Adrenal gland (tissue), 12 donors: ENCODE data around the gene FAM89A. TPM values are rescaled to one million over a fixed set of nuclear protein-coding genes. Genes with fewer than 3 reads are reported as not detected.
A peak's percentile ranks its signal among the peaks of the same experiment; 100 is the strongest.

Experiments
- DNase-seq, 7 donors: peaks; one replicate each; pipeline ENCODE4 v3.0.0-alpha.2; 2019 to 2020
- H3K27ac ChIP-seq, 5 donors: fragments of 200-600 bp; sonication (generic) in 4 of 5; 1 replicate in 3 of 5; 2 replicates in 2 of 5; pipeline versions ENCODE4 v1.5.1 to v1.8.0; 2016 to 2020; ENCODE audit warnings: mild to moderate bottlenecking in 1 of 5
- H3K27me3 ChIP-seq: fragments of 200-600 bp; 2 replicates; pipeline ENCODE4 v1.8.0; 2021
- H3K36me3 ChIP-seq, 2 donors: fragments of 200-600 bp; replicated peaks in 1 of 2; 1 replicate in 1 of 2; 2 replicates in 1 of 2; pipeline versions ENCODE4 v1.5.1 to v1.8.0; 2018 to 2022
- H3K4me1 ChIP-seq, 2 donors: fragments of 200-600 bp; replicated peaks in 1 of 2; 1 replicate in 1 of 2; 2 replicates in 1 of 2; pipeline versions ENCODE4 v1.5.1 to v1.8.0; 2018 to 2021
- H3K4me3 ChIP-seq, 4 donors: fragments of 200-600 bp; sonication (generic) in 3 of 4; one replicate each; pipeline ENCODE4 v1.5.1; 2016 to 2018
- H3K9me3 ChIP-seq, 3 donors: fragments of 200-600 bp; sonication (generic) in 1 of 3; replicated peaks in 1 of 3; 1 replicate in 2 of 3; 2 replicates in 1 of 3; pipeline versions ENCODE4 v1.5.1 to v1.8.0; 2016 to 2021
- CTCF ChIP-seq, 6 experiments: fragments of 450-650 bp in 4 of 6; fragments of 200-600 bp in 2 of 6; sonication (generic) in 1 of 6; IDR thresholded peaks; 1 replicate in 5 of 6; 2 replicates in 1 of 6; pipeline versions ENCODE4 v1.5.1 to v1.8.0; 2016 to 2021; ENCODE audit warnings: antibody characterized with exemption in 6 of 6, mild to moderate bottlenecking in 2 of 6, moderate library complexity in 1 of 6
- POLR2A ChIP-seq, 2 donors: fragments of 450-650 bp; IDR thresholded peaks; one replicate each; pipeline ENCODE4 v1.6.1; 2017; ENCODE audit warnings: antibody characterized with exemption in 2 of 2, mild to moderate bottlenecking in 2 of 2, moderate library complexity in 1 of 2
- WGBS, 4 donors: extraction: QIAGEN DNeasy Blood & Tissue Kit in 2 of 4; methylation state at CpG; one replicate each; pipeline versions ENCODE4 v1.1.5 to v1.1.7; 2013 to 2017; 5-methylcytosine and 5-hydroxymethylcytosine counted together
- intact Hi-C, 2 donors: fragments of 100-400 bp; cut with DNase I; formaldehyde crosslinking; loops; one replicate each; pipeline versions ENCODE4 v1.14.1 to v1.15.0; 2022 to 2023
- polyA plus RNA-seq, 3 donors: library from polyadenylated mRNA; stranded (reverse); fragments of 200-250 nt in 2 of 3; fragments of 350-450 nt in 1 of 3; fragmentation: Illumina TruSeq in 1 of 3; extraction: RNeasy Lipid Tissue Mini Kit (QIAGEN cat#74804) in 1 of 3; gene quantifications; one replicate each; pipeline ENCODE4 v1.2.3, GENCODE V29; 2013 to 2014
- total RNA-seq, 9 donors: library from RNA; depleted of rRNA in 4 of 9; stranded (reverse); fragments of >200 nt in 4 of 9; fragments of 120-200 nt in 1 of 9; fragmentation: NEBNext Ultra II Directional in 1 of 9; extraction: Animal tissue kit (Norgen Biotek cat#: 25700) in 1 of 9; gene quantifications; one replicate each; pipeline versions ENCODE4 v1.1.0 to v1.2.4, GENCODE V29; 2013 to 2023
- donor health status: healthy with polysubstance abuse.
- donor health status: Bipolar disorder and iron deficiency.
- donor health status: DM: yes; HTN: yes; CAD: no.
- donor health status: DM: no; HTN: no; CAD: no.
- donor health status: DM: no; HTN: no; CAD: no.
- donor health status: DM: yes; HTN: yes; CAD: no.

FAM89A gene
- total and polyA plus RNA-seq, 12 donors = 11.3 to 59.4 (median 33.0) TPM

GRCh38 chr1:231020139-231020601 lies 19.9 kb downstream of the FAM89A start:
- Histone ChIP-seq H3K36me3 (no peaks in the 10 kb centered on the region), H3K4me1 (no peaks in the 10 kb centered on the region), H3K9me3 (no peaks in the 10 kb centered on the region), H3K27me3 (no peaks in the 10 kb centered on the region), H3K27ac (peak overlapping the region in 1 of 5 donors; percentile 50), H3K4me3 (no peak overlapping the region)
- intact Hi-C loops = no loop called here
- 76 to 85% (median 79%) methylated on average over 11 to 14 of the region's 14 CpGs for WGBS, 4 donors
- no peak for TF ChIP-seq CTCF (IDR thresholded peaks at IDR 0.05)
- TF ChIP-seq POLR2A (IDR thresholded peaks at IDR 0.05) = no peak
- DNase-seq = no peak

GRCh38 chr1:231019711-231020110 lies 20.3 kb downstream of the FAM89A start:
- Histone ChIP-seq H3K27me3 (no peaks in the 10 kb centered on the region), H3K4me3 (no peak overlapping the region), H3K9me3 (no peaks in the 10 kb centered on the region), H3K36me3 (no peaks in the 10 kb centered on the region), H3K4me1 (no peaks in the 10 kb centered on the region), H3K27ac (peak overlapping the region in 1 of 5 donors; percentile 50)
- no peak for TF ChIP-seq POLR2A (IDR thresholded peaks at IDR 0.05)
- TF ChIP-seq CTCF (IDR thresholded peaks at IDR 0.05) = no peak
- intact Hi-C loops = no loop called here
- DNase-seq = no peak
- 86 to 93% (median 91%) methylated on average over 5 to 14 of the region's 14 CpGs for WGBS, 4 donors

GRCh38 chr1:231016966-231017365 lies 23.1 kb downstream of the FAM89A start:
- TF ChIP-seq CTCF (IDR thresholded peaks at IDR 0.05) = no peak

GRCh38 chr1:231016234-231016633 lies 23.8 kb downstream of the FAM89A start:
- 95 to 97% (median 95%) methylated on average over 6 of the region's 6 CpGs for WGBS, 4 donors
- no peak overlapping the region for H3K4me3 ChIP-seq
- no peaks in the 10 kb centered on the region for H3K36me3 ChIP-seq
- intact Hi-C loops = no loop called here
- no peaks in the 10 kb centered on the region for H3K4me1 ChIP-seq
- TF ChIP-seq POLR2A (IDR thresholded peaks at IDR 0.05) = no peak
- no peak for TF ChIP-seq CTCF (IDR thresholded peaks at IDR 0.05)
- no peaks in the 10 kb centered on the region for H3K27me3 ChIP-seq
- DNase-seq = no peak
- H3K9me3 ChIP-seq = no peaks in the 10 kb centered on the region
- H3K27ac ChIP-seq = no peak overlapping the region

More at GRCh38 chr1:231016966-231017365, 23.1 kb downstream of the FAM89A start:
- Histone ChIP-seq H3K9me3 (no peaks in the 10 kb centered on the region), H3K27ac (no peak overlapping the region), H3K27me3 (no peaks in the 10 kb centered on the region), H3K4me3 (no peak overlapping the region), H3K4me1 (no peaks in the 10 kb centered on the region), H3K36me3 (no peaks in the 10 kb centered on the region)
- DNase-seq = no peak
- WGBS, 4 donors = 89 to 94% (median 91%) methylated on average over 5 of the region's 5 CpGs
- intact Hi-C loops = no loop called here
